Neural cell (in vitro differentiated cells): ENCODE measurements around the gene STX8. TPM values are rescaled to one million over a fixed set of nuclear protein-coding genes. Genes with fewer than 3 reads are reported as not detected.

Experiments
- H2AFZ ChIP-seq: fragments of 200-600, 300-800 bp; sonication (generic), shearing (Covaris generic); 2 replicates; pipeline ENCODE4 v1.6.0; 2014; ENCODE audit warnings: low read depth, mild to moderate bottlenecking, antibody characterized with exemption, low read length, moderate library complexity
- H3F3A ChIP-seq: fragments of 200-600 bp; shearing (Covaris generic); 2 replicates; pipeline ENCODE4 v1.6.1; 2016; ENCODE audit warnings: mild to moderate bottlenecking, moderate library complexity, mixed read lengths, antibody characterized with exemption, low read length; ENCODE audit not compliant: insufficient read depth, poor library complexity, severe bottlenecking
- H3K27ac ChIP-seq: fragments of 200-600, 300-800 bp; sonication (generic), shearing (Covaris generic); 2 replicates; pipeline ENCODE4 v1.5.1; 2014; ENCODE audit warnings: mild to moderate bottlenecking, low read length, moderate library complexity
- H3K27me3 ChIP-seq: fragments of 300-800, 200-600 bp; sonication (generic), shearing (Covaris generic); 2 replicates; pipeline ENCODE4 v1.6.0; 2014; ENCODE audit warnings: mild to moderate bottlenecking, low read depth, low read length, moderate library complexity; ENCODE audit not compliant: insufficient read depth
- H3K36me3 ChIP-seq: fragments of 300-800, 200-600 bp; sonication (generic), shearing (Covaris generic); 2 replicates; pipeline ENCODE4 v1.5.1; 2014; ENCODE audit warnings: mild to moderate bottlenecking, antibody characterized with exemption, low read length, moderate library complexity; ENCODE audit not compliant: insufficient read depth
- H3K4me2 ChIP-seq: fragments of 300-800, 200-600 bp; sonication (generic), shearing (Covaris generic); 2 replicates; pipeline ENCODE4 v1.6.0; 2014; ENCODE audit warnings: mild to moderate bottlenecking, low read length
- H3K4me3 ChIP-seq: fragments of 300-800, 200-600 bp; sonication (generic), shearing (Covaris generic); 2 replicates; pipeline ENCODE4 v1.5.1; 2014; ENCODE audit warnings: mild to moderate bottlenecking, low read length, moderate library complexity
- H3K79me2 ChIP-seq: fragments of 200-600 bp; shearing (Covaris generic); replicated peaks from 2 replicates; pipeline ENCODE4 v1.6.0; 2014; ENCODE audit warnings: mild to moderate bottlenecking, low read length, moderate library complexity; ENCODE audit not compliant: insufficient read depth
- H3K9ac ChIP-seq: fragments of 300-800, 200-600 bp; sonication (generic), shearing (Covaris generic); 2 replicates; pipeline ENCODE4 v1.6.1; 2016; ENCODE audit warnings: mild to moderate bottlenecking, low read length, mixed read lengths
- H3K9me2 ChIP-seq: fragments of 200-600 bp; shearing (Covaris generic); 2 replicates; pipeline ENCODE4 v1.6.1; 2016; ENCODE audit warnings: mild to moderate bottlenecking, low read length, mixed read lengths; ENCODE audit not compliant: insufficient read depth
- H3K9me3 ChIP-seq: fragments of 200-600, 300-800 bp; sonication (generic), shearing (Covaris generic); 2 replicates; pipeline ENCODE4 v1.6.1; 2016; ENCODE audit warnings: mild to moderate bottlenecking, mixed run types, low read length, moderate library complexity, mixed read lengths
- H4K20me1 ChIP-seq: fragments of 200-600 bp; shearing (Covaris generic); 2 replicates; pipeline ENCODE4 v1.6.1; 2016; ENCODE audit warnings: mild to moderate bottlenecking, mixed run types; ENCODE audit not compliant: insufficient read depth
- EP300 ChIP-seq: fragments of 450-650 bp; conservative IDR thresholded peaks from 2 replicates; pipeline ENCODE4 v1.6.1; 2014; ENCODE audit warnings: antibody characterized with exemption, mild to moderate bottlenecking, moderate library complexity; ENCODE audit not compliant: poor library complexity, severe bottlenecking
- EZH2 ChIP-seq: fragments of 200-600, 300-800 bp; shearing (Covaris generic), sonication (generic); IDR thresholded peaks from 2 replicates; pipeline ENCODE4 v1.6.1; 2014; ENCODE audit warnings: antibody characterized with exemption, low read length, borderline replicate concordance, mild to moderate bottlenecking; ENCODE audit not compliant: insufficient read depth, poor library complexity, severe bottlenecking
- MXI1 ChIP-seq: fragments of 450-650 bp; conservative IDR thresholded peaks from 2 replicates; pipeline ENCODE4 v1.6.1; 2014; ENCODE audit warnings: antibody characterized with exemption, mild to moderate bottlenecking; ENCODE audit not compliant: poor library complexity, severe bottlenecking
- POLR2AphosphoS5 ChIP-seq: IDR thresholded peaks from 2 replicates; pipeline ENCODE4 v1.6.1; 2012
- RAD21 ChIP-seq: fragments of 450-650 bp; conservative IDR thresholded peaks from 2 replicates; pipeline ENCODE4 v1.6.1; 2014; ENCODE audit warnings: antibody characterized with exemption, mild to moderate bottlenecking, moderate library complexity
- SMC3 ChIP-seq: fragments of 450-650 bp; conservative IDR thresholded peaks from 2 replicates; pipeline ENCODE4 v1.6.1; 2014; ENCODE audit warnings: antibody characterized with exemption, mild to moderate bottlenecking, moderate library complexity; ENCODE audit not compliant: poor library complexity
- TAF1 ChIP-seq: IDR thresholded peaks from 2 replicates; pipeline ENCODE4 v1.6.1; 2012; ENCODE audit warnings: low read depth
- polyA plus RNA-seq: library from polyadenylated mRNA; depleted of rRNA; stranded (reverse); fragments of >200 nt; gene quantifications from 2 replicates; pipeline ENCODE4 v1.2.3, GENCODE V29; 2014
- TF ChIP-seq, protein P1 (sequence below): IDR thresholded peaks from 2 replicates; pipeline ENCODE4 v1.6.1; 2012; ENCODE audit warnings: borderline replicate concordance
- TF ChIP-seq, protein P2 (sequence below): fragments of 450-650 bp; IDR thresholded peaks from 2 replicates; pipeline ENCODE4 v1.5.1; 2014; ENCODE audit warnings: antibody characterized with exemption, mild to moderate bottlenecking, moderate library complexity; ENCODE audit not compliant: poor library complexity, severe bottlenecking

The STX8 gene
- polyA plus RNA-seq, 1 donor from 2014 or later = 100 TPM

DNA sequence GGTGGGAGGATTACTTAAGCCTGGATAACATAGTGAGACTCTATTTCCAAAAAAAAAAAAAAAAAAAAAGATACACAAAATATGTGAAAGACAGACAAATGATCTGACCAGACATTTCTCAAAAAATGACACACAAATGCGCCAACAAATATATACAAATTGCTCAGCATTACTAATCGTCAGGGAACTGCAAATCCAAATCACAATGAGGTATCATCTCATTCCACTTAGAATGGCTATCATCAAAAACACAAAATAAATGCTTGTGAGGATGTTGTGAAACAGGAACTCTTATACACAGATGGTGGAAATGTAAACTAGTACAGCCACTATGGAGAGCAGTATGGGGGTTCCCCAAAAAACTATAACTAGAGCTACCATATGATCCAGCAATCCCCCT lies 62.4 kb downstream of the STX8 start:
- H3K27me3 ChIP-seq = no peaks in the 10 kb centered on the region

DNA sequence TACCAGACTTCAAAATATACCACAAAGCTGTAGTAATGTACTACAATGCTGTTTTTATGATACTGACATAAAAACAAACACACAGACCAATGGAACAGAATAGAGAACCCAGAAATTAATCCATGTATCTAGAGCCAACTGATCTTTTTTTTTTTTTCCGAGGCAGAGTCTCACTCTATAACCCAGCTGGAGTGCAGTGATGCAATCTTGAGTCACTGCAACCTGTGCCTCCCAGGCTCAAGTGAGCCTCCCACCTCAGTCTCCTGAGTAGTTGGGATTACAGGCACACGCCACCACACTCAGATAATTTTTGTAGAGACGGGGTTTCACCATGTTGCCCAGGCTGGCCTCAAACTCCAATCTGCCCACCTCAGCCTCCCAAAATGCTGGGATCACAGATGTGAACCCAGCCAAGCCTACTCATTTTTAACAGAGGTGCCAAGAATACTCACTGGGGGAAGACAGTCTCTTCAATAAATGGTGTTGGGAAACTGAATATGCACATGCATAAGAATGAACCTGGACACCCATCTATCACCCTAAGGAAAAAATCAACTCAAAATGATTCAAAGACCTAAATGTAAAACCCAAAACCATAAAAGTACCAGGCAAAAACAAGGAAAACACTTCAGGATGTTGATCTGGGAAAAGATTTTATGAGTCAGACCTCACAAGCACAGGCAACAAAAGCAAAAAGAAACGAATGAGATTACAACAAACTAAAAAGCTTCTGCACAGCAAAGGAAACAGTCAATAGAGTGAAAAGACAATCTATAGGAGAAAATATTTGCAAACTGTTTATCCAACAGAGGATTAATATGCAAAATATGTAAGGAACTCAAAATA lies 63.1 kb downstream of the STX8 start:
- H3K9me2 ChIP-seq = no peaks in the 10 kb centered on the region
- H3K79me2 ChIP-seq = no peaks in the 10 kb centered on the region
- peaks cover 2% of the 10 kb centered on the region for H3K9me3 ChIP-seq
- no peak overlapping the region for H3K9ac ChIP-seq
- H2AFZ ChIP-seq = no peak overlapping the region
- H3K36me3 ChIP-seq = no peaks in the 10 kb centered on the region
- no peaks in the 10 kb centered on the region for H4K20me1 ChIP-seq
- H3K27ac ChIP-seq = no peak overlapping the region
- H3K4me3 ChIP-seq = no peak overlapping the region
- no peaks in the 10 kb centered on the region for H3K27me3 ChIP-seq
- no peaks in the 10 kb centered on the region for H3F3A ChIP-seq
- no peak overlapping the region for H3K4me2 ChIP-seq
- TF ChIP-seq, protein P1, sequence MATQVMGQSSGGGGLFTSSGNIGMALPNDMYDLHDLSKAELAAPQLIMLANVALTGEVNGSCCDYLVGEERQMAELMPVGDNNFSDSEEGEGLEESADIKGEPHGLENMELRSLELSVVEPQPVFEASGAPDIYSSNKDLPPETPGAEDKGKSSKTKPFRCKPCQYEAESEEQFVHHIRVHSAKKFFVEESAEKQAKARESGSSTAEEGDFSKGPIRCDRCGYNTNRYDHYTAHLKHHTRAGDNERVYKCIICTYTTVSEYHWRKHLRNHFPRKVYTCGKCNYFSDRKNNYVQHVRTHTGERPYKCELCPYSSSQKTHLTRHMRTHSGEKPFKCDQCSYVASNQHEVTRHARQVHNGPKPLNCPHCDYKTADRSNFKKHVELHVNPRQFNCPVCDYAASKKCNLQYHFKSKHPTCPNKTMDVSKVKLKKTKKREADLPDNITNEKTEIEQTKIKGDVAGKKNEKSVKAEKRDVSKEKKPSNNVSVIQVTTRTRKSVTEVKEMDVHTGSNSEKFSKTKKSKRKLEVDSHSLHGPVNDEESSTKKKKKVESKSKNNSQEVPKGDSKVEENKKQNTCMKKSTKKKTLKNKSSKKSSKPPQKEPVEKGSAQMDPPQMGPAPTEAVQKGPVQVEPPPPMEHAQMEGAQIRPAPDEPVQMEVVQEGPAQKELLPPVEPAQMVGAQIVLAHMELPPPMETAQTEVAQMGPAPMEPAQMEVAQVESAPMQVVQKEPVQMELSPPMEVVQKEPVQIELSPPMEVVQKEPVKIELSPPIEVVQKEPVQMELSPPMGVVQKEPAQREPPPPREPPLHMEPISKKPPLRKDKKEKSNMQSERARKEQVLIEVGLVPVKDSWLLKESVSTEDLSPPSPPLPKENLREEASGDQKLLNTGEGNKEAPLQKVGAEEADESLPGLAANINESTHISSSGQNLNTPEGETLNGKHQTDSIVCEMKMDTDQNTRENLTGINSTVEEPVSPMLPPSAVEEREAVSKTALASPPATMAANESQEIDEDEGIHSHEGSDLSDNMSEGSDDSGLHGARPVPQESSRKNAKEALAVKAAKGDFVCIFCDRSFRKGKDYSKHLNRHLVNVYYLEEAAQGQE = no peak
- TF ChIP-seq EP300 (no peak), RAD21 (no peak), TAF1 (no peak), EZH2 (no peak), SMC3 (no peak), POLR2AphosphoS5 (no peak), MXI1 (no peak)
- TF ChIP-seq, protein P2, sequence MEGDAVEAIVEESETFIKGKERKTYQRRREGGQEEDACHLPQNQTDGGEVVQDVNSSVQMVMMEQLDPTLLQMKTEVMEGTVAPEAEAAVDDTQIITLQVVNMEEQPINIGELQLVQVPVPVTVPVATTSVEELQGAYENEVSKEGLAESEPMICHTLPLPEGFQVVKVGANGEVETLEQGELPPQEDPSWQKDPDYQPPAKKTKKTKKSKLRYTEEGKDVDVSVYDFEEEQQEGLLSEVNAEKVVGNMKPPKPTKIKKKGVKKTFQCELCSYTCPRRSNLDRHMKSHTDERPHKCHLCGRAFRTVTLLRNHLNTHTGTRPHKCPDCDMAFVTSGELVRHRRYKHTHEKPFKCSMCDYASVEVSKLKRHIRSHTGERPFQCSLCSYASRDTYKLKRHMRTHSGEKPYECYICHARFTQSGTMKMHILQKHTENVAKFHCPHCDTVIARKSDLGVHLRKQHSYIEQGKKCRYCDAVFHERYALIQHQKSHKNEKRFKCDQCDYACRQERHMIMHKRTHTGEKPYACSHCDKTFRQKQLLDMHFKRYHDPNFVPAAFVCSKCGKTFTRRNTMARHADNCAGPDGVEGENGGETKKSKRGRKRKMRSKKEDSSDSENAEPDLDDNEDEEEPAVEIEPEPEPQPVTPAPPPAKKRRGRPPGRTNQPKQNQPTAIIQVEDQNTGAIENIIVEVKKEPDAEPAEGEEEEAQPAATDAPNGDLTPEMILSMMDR = no peak

More for the DNA sequence above, 62.4 kb downstream of the STX8 start:
- Histone ChIP-seq H3K27ac (no peak overlapping the region), H3K4me2 (no peak overlapping the region), H3K4me3 (no peak overlapping the region), H2AFZ (no peak overlapping the region), H3K9me3 (no peaks in the 10 kb centered on the region), H3K9ac (no peak overlapping the region), H3F3A (no peaks in the 10 kb centered on the region), H3K36me3 (no peaks in the 10 kb centered on the region), H3K9me2 (no peaks in the 10 kb centered on the region), H4K20me1 (no peaks in the 10 kb centered on the region), H3K79me2 (no peaks in the 10 kb centered on the region)
- TF ChIP-seq SMC3 = no peak
- no peak for TF ChIP-seq EP300
- TF ChIP-seq, protein P1 = no peak
- no peak for TF ChIP-seq RAD21
- TF ChIP-seq, protein P2 = no peak
- TF ChIP-seq MXI1 = no peak
- TF ChIP-seq POLR2AphosphoS5 = no peak
- TF ChIP-seq EZH2 = no peak
- TF ChIP-seq TAF1 = no peak
